HCT116 (cell line): ENCODE measurements around the gene SPATS2L. TPM values are rescaled to one million over a fixed set of nuclear protein-coding genes. Genes with fewer than 3 reads are reported as not detected.
A peak's percentile ranks its signal among the peaks of the same experiment; 100 is the strongest.

Experiments
- ATAC-seq: fragments of 200-7000 bp; cut with Tn5 transposase; 2 replicates; pipeline ENCODE4 v1.9.1; 2020; ENCODE audit warnings: mild to moderate bottlenecking, moderate library complexity
- BruUV-seq: library from RNA; stranded (reverse); fragments of 400-500 nt; replicated peaks from 2 replicates; lab custom pipeline; 2021; lab: Mats Ljungman, UMichigan
- CTCF ChIA-PET: fragments of 300-600 bp; sonication (Branson Sonifier 250); formaldehyde crosslinking; loops from one replicate; lab custom pipeline; 2021; ENCODE audit warnings: antibody characterized with exemption; lab: Charles Lee
- POLR2A ChIA-PET: fragments of 300-600, 350-600 bp; sonication (Branson Sonifier 250); formaldehyde crosslinking; loops from one replicate; lab custom pipeline; 2021; ENCODE audit warnings: antibody characterized with exemption; lab: Charles Lee
- RAD21 ChIA-PET, 2 experiments: fragments of 300-600 bp; sonication (Branson Sonifier 250); formaldehyde crosslinking; loops; one replicate each; lab custom pipeline; 2023; ENCODE audit warnings: low total read pairs in 2 of 2; ENCODE audit not compliant: uncharacterized antibody in 2 of 2, unreplicated experiment in 2 of 2, low non-redundant PET in 1 of 2; lab: Charles Lee
- DNase-seq: peaks from one replicate; pipeline ENCODE4 v3.0.0-alpha.2; 2010; ENCODE audit warnings: low read depth, low spot score
- H2AFZ ChIP-seq: fragments of 200-600 bp; shearing (Covaris generic), sonication (generic); 2 replicates; pipeline ENCODE4 v1.6.1; 2017; ENCODE audit warnings: low read depth, mixed run types, mixed read lengths, antibody characterized with exemption, low read length; ENCODE audit not compliant: poor library complexity, severe bottlenecking
- H3K27ac ChIP-seq: 2 replicates; pipeline ENCODE4 v1.5.1; 2012; ENCODE audit warnings: low read depth, low read length
- H3K27me3 ChIP-seq: fragments of 200-600 bp; sonication (generic); 2 replicates; pipeline ENCODE4 v1.6.1; 2016; ENCODE audit warnings: mixed run types, low read length, mixed read lengths; ENCODE audit not compliant: insufficient read depth
- H3K36me3 ChIP-seq, 2 experiments: fragments of 200-500 bp in 1 of 2; fragments of 200-600 bp in 1 of 2; sonication (Bioruptor generic) in 1 of 2; sonication (generic) in 1 of 2; 2 replicates each; pipeline versions ENCODE4 v1.5.1 to v1.6.1; 2014 to 2016; ENCODE audit warnings: low read length in 2 of 2, inconsistent platforms in 1 of 2, mixed read lengths in 1 of 2, mixed run types in 1 of 2; ENCODE audit not compliant: insufficient read depth in 2 of 2, control insufficient read depth in 1 of 2
- H3K4me1 ChIP-seq, 2 experiments: fragments of 200-600 bp in 1 of 2; sonication (generic) in 1 of 2; 2 replicates each; pipeline versions ENCODE4 v1.5.1 to v1.6.1; 2012 to 2017; ENCODE audit warnings: low read length in 2 of 2, inconsistent platforms in 1 of 2, mild to moderate bottlenecking in 1 of 2, mixed read lengths in 1 of 2, mixed run types in 1 of 2, moderate library complexity in 1 of 2; ENCODE audit not compliant: insufficient read depth in 2 of 2, control insufficient read depth in 1 of 2
- H3K4me2 ChIP-seq: fragments of 200-600 bp; sonication (generic); 2 replicates; pipeline ENCODE4 v1.6.1; 2017; ENCODE audit warnings: mixed run types, low read length, mixed read lengths
- H3K4me3 ChIP-seq, 2 experiments: fragments of 200-600 bp in 1 of 2; sonication (generic) in 1 of 2; replicated peaks in 1 of 2; 2 replicates each; pipeline ENCODE4 v1.5.1; 2011 to 2016; ENCODE audit warnings: low read length in 2 of 2, control low read depth in 1 of 2, low read depth in 1 of 2, mild to moderate bottlenecking in 1 of 2, mixed read lengths in 1 of 2, mixed run types in 1 of 2
- H3K79me2 ChIP-seq: fragments of 200-600 bp; sonication (generic); 2 replicates; pipeline ENCODE4 v1.6.1; 2017; ENCODE audit warnings: mild to moderate bottlenecking, mixed run types, low read length, moderate library complexity, mixed read lengths; ENCODE audit not compliant: insufficient read depth
- H3K9ac ChIP-seq: fragments of 200-600 bp; sonication (generic); 2 replicates; pipeline ENCODE4 v1.6.1; 2016; ENCODE audit warnings: low read length, mixed read lengths
- H3K9me2 ChIP-seq: fragments of 200-600 bp; sonication (generic), shearing (Covaris generic); 2 replicates; pipeline ENCODE4 v1.6.1; 2017; ENCODE audit warnings: mixed run types, mild to moderate bottlenecking, moderate library complexity; ENCODE audit not compliant: insufficient read depth
- H3K9me3 ChIP-seq, 2 experiments: fragments of 200-500 bp in 1 of 2; fragments of 200-600 bp in 1 of 2; sonication (Bioruptor generic) in 1 of 2; sonication (generic) in 1 of 2; 2 replicates each; pipeline ENCODE4 v1.6.1; 2014 to 2017; ENCODE audit warnings: low read length in 2 of 2, mixed read lengths in 2 of 2, inconsistent platforms in 1 of 2, low read depth in 1 of 2, mild to moderate bottlenecking in 1 of 2, mixed run types in 1 of 2, moderate library complexity in 1 of 2; ENCODE audit not compliant: control insufficient read depth in 1 of 2, insufficient read depth in 1 of 2
- H4K20me1 ChIP-seq: fragments of 200-600 bp; sonication (generic), shearing (Covaris generic); 2 replicates; pipeline ENCODE4 v1.6.1; 2017; ENCODE audit warnings: mixed run types, mild to moderate bottlenecking, moderate library complexity; ENCODE audit not compliant: insufficient read depth
- ATF3 ChIP-seq: IDR thresholded peaks from 2 replicates; pipeline ENCODE4 v1.6.1; 2012
- EGR1 ChIP-seq: IDR thresholded peaks from 2 replicates; pipeline ENCODE4 v1.6.1; 2012; ENCODE audit warnings: low read depth
- ELF1 ChIP-seq: IDR thresholded peaks from 2 replicates; pipeline ENCODE4 v1.6.1; 2012; ENCODE audit warnings: low read depth, borderline replicate concordance
- EZH2 ChIP-seq: fragments of 200-600 bp; sonication (generic); IDR thresholded peaks from 2 replicates; pipeline ENCODE4 v1.6.1; 2017; ENCODE audit warnings: antibody characterized with exemption, mixed run types
- EZH2phosphoT487 ChIP-seq: fragments of 200-600 bp; IDR thresholded peaks from 2 replicates; pipeline ENCODE4 v1.6.1; 2018; ENCODE audit warnings: antibody characterized with exemption, borderline replicate concordance
- JUND ChIP-seq: IDR thresholded peaks from 2 replicates; pipeline ENCODE4 v1.6.1; 2012
- POLR2AphosphoS5 ChIP-seq: IDR thresholded peaks from 2 replicates; pipeline ENCODE4 v1.6.1; 2011; ENCODE audit warnings: mild to moderate bottlenecking, low read depth, low read length, moderate library complexity
- SP1 ChIP-seq: IDR thresholded peaks from 2 replicates; pipeline ENCODE4 v1.6.1; 2012; ENCODE audit warnings: low read depth
- YY1 ChIP-seq: IDR thresholded peaks from 2 replicates; pipeline ENCODE4 v1.6.1; 2011; ENCODE audit warnings: low read length, low read depth, moderate library complexity, mild to moderate bottlenecking; ENCODE audit not compliant: insufficient replicate concordance; ENCODE audit errors: extremely low read depth
- ZFX ChIP-seq: fragments of 450-650 bp; IDR thresholded peaks from 2 replicates; pipeline ENCODE4 v1.6.1; 2017
- intact Hi-C: fragments of 100-400 bp; cut with micrococcal nuclease; formaldehyde crosslinking; loops from 2 replicates; pipeline ENCODE4 v1.10.0; 2022
- total RNA-seq: library from RNA; stranded (reverse); gene quantifications from one replicate; pipeline ENCODE4 v1.2.1, GENCODE V29; 2021; ENCODE audit not compliant: unreplicated experiment
- TF ChIP-seq, protein P1 (sequence below): IDR thresholded peaks from 2 replicates; pipeline ENCODE4 v1.6.1; 2012; ENCODE audit warnings: low read depth
- TF ChIP-seq, protein P2 (sequence below): IDR thresholded peaks from 2 replicates; pipeline ENCODE4 v1.6.1; 2011; ENCODE audit warnings: mild to moderate bottlenecking, low read length, moderate library complexity; ENCODE audit not compliant: insufficient replicate concordance; ENCODE audit errors: extremely low read depth
- TF ChIP-seq, protein P3 (sequence below): IDR thresholded peaks from 2 replicates; pipeline ENCODE4 v1.6.1; 2012

SPATS2L gene
- total RNA-seq, 1 experiment from 2014 or later: 87.1 TPM

- ChIA-PET POLR2A (interaction anchor here (1.1 kb wide), 1 partner anchor 9 kb away, joined by 3 read pairs; no protein-coding TSS in a partner anchor), CTCF (interaction anchor here (0.9 kb wide), 1 partner anchor 9 kb away, joined by 3 read pairs; no protein-coding TSS in a partner anchor), RAD21 (no interaction called here)
- Histone ChIP-seq H3K79me2 (peaks cover 8% of the 10 kb centered on the region), H3K4me2 (peak overlapping the region; percentile 19), H3K9ac (no peak overlapping the region), H3K4me1 (peaks cover 15 to 32% of the 10 kb centered on the region in 2 experiments), H3K9me2 (no peaks in the 10 kb centered on the region), H3K9me3 (no peaks in the 10 kb centered on the region), H3K27ac (no peak overlapping the region), H3K27me3 (no peaks in the 10 kb centered on the region), H3K36me3 (peaks cover 0 to 3% of the 10 kb centered on the region in 2 experiments; a peak in 1 of 4 replicates), H2AFZ (no peak overlapping the region), H3K4me3 (no peak overlapping the region), H4K20me1 (no peaks in the 10 kb centered on the region)
- DNase-seq (no peak), ATAC-seq (no peak)
- intact Hi-C loops: no loop called here
- no TSS peak for BruUV-seq
- TF ChIP-seq, protein P1, sequence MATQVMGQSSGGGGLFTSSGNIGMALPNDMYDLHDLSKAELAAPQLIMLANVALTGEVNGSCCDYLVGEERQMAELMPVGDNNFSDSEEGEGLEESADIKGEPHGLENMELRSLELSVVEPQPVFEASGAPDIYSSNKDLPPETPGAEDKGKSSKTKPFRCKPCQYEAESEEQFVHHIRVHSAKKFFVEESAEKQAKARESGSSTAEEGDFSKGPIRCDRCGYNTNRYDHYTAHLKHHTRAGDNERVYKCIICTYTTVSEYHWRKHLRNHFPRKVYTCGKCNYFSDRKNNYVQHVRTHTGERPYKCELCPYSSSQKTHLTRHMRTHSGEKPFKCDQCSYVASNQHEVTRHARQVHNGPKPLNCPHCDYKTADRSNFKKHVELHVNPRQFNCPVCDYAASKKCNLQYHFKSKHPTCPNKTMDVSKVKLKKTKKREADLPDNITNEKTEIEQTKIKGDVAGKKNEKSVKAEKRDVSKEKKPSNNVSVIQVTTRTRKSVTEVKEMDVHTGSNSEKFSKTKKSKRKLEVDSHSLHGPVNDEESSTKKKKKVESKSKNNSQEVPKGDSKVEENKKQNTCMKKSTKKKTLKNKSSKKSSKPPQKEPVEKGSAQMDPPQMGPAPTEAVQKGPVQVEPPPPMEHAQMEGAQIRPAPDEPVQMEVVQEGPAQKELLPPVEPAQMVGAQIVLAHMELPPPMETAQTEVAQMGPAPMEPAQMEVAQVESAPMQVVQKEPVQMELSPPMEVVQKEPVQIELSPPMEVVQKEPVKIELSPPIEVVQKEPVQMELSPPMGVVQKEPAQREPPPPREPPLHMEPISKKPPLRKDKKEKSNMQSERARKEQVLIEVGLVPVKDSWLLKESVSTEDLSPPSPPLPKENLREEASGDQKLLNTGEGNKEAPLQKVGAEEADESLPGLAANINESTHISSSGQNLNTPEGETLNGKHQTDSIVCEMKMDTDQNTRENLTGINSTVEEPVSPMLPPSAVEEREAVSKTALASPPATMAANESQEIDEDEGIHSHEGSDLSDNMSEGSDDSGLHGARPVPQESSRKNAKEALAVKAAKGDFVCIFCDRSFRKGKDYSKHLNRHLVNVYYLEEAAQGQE: no peak
- TF ChIP-seq, protein P2, sequence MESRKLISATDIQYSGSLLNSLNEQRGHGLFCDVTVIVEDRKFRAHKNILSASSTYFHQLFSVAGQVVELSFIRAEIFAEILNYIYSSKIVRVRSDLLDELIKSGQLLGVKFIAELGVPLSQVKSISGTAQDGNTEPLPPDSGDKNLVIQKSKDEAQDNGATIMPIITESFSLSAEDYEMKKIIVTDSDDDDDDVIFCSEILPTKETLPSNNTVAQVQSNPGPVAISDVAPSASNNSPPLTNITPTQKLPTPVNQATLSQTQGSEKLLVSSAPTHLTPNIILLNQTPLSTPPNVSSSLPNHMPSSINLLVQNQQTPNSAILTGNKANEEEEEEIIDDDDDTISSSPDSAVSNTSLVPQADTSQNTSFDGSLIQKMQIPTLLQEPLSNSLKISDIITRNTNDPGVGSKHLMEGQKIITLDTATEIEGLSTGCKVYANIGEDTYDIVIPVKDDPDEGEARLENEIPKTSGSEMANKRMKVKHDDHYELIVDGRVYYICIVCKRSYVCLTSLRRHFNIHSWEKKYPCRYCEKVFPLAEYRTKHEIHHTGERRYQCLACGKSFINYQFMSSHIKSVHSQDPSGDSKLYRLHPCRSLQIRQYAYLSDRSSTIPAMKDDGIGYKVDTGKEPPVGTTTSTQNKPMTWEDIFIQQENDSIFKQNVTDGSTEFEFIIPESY: no peak
- no peak for TF ChIP-seq EGR1
- no peak for TF ChIP-seq POLR2AphosphoS5
- TF ChIP-seq ATF3: no peak
- TF ChIP-seq EZH2: no peak
- TF ChIP-seq, protein P3, sequence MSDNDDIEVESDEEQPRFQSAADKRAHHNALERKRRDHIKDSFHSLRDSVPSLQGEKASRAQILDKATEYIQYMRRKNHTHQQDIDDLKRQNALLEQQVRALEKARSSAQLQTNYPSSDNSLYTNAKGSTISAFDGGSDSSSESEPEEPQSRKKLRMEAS: no peak
- TF ChIP-seq YY1: no peak
- no peak for TF ChIP-seq ELF1
- TF ChIP-seq SP1: no peak
- TF ChIP-seq ZFX: no peak
- TF ChIP-seq EZH2phosphoT487: no peak
- no peak for TF ChIP-seq JUND
These were observed 90.3 kb downstream of the SPATS2L start for GRCh38 chr2:200396781-200397242.
